SKM-1 (cell line): ENCODE results near the gene MAST3.

ENCODE experiments used
- DNase-seq: peaks from one replicate; lab custom pipeline; 2025; ENCODE audit not compliant: unreplicated experiment; lab: John Stamatoyannopoulos, UW

MAST3 gene

GRCh38 chr19:18097217-18097992 lies at the start of gene MAST3:
TSS of gene MAST3 (plus strand) at chr19:18097778. CDS start at chr19:18097793, 15 bp downstream.
- DNase-seq = peak; percentile 65

- no peak for DNase-seq
These were observed 48.2 kb upstream of the MAST3 start for GRCh38 chr19:18049385-18049784.

- DNase-seq = no peak
These were observed 45.7 kb upstream of the MAST3 start for GRCh38 chr19:18051887-18052286.

GRCh38 chr19:18053576-18054219 lies 43.9 kb upstream of the MAST3 start:
- DNase-seq = no peak

- no peak for DNase-seq
These were observed 41.6 kb upstream of the MAST3 start for GRCh38 chr19:18055967-18056366.

GRCh38 chr19:18057557-18057956 lies 40.0 kb upstream of the MAST3 start:
- DNase-seq = no peak

- peak; percentile 41 for DNase-seq
These were observed 39.2 kb upstream of the MAST3 start for GRCh38 chr19:18058208-18059009.

- DNase-seq = no peak
These were observed 38.3 kb upstream of the MAST3 start for GRCh38 chr19:18059297-18059696.

- no peak for DNase-seq
These were observed 37.7 kb upstream of the MAST3 start for GRCh38 chr19:18059902-18060301.

- no peak for DNase-seq
These were observed 37.1 kb upstream of the MAST3 start for GRCh38 chr19:18060472-18060871.

- no peak for DNase-seq
These were observed 35.5 kb upstream of the MAST3 start for GRCh38 chr19:18062028-18062427.

- no peak for DNase-seq
These were observed 34.1 kb upstream of the MAST3 start for GRCh38 chr19:18063463-18063862.

- DNase-seq = no peak
These were observed 32.4 kb upstream of the MAST3 start for GRCh38 chr19:18065173-18065495.

GRCh38 chr19:18068395-18068794 lies 29.2 kb upstream of the MAST3 start:
- DNase-seq = no peak

GRCh38 chr19:18069383-18069782 lies 28.2 kb upstream of the MAST3 start:
- no peak for DNase-seq

- DNase-seq = no peak
These were observed 27.4 kb upstream of the MAST3 start for GRCh38 chr19:18070181-18070580.

GRCh38 chr19:18072335-18072734 lies 25.2 kb upstream of the MAST3 start:
- no peak for DNase-seq

GRCh38 chr19:18073197-18073596 lies 24.4 kb upstream of the MAST3 start:
- DNase-seq = no peak

- no peak for DNase-seq
These were observed 23.4 kb upstream of the MAST3 start for GRCh38 chr19:18074192-18074591.

- DNase-seq = no peak
These were observed 13.5 kb upstream of the MAST3 start for GRCh38 chr19:18083929-18084684.
